AG04449 (cell line): Measurements from ENCODE around the gene MEIOB.

ENCODE experiments used
- CTCF ChIA-PET: fragments of 350-600 bp; formaldehyde crosslinking; extraction: SDS; loops from one replicate; lab custom pipeline; 2021; ENCODE audit warnings: antibody characterized with exemption; lab: Yijun Ruan, JAX
- POLR2A ChIA-PET: fragments of 400-600, 350-600 bp; formaldehyde crosslinking; extraction: SDS; loops from one replicate; lab custom pipeline; 2020; ENCODE audit warnings: antibody characterized with exemption, inconsistent platforms; lab: Yijun Ruan, JAX
- DNase-seq: peaks from one replicate; pipeline ENCODE4 v3.0.0-alpha.2; 2010; ENCODE audit warnings: low read depth, low spot score
- H3K4me3 ChIP-seq: 2 replicates; pipeline ENCODE4 v1.5.1; 2011; ENCODE audit warnings: low read depth, mild to moderate bottlenecking, control low read depth, low read length
- CTCF ChIP-seq: IDR thresholded peaks from one replicate; pipeline ENCODE4 v1.5.1; 2011; ENCODE audit warnings: mild to moderate bottlenecking, moderate library complexity, low read length, control low read depth, inconsistent platforms; ENCODE audit not compliant: insufficient read depth; ENCODE audit errors: missing control alignments

The MEIOB gene

GRCh38 chr16:1908184-1908583 is 36.2 kb upstream of the MEIOB start:
- DNase-seq: no peak
- no peak overlapping the region for H3K4me3 ChIP-seq
- CTCF ChIA-PET: interaction anchor here (2.1 kb wide), 1 partner anchor 21 kb away, joined by 12 read pairs; no protein-coding TSS in a partner anchor
- no peak for TF ChIP-seq CTCF
- POLR2A ChIA-PET: no interaction called here

GRCh38 chr16:1907226-1907860 is 35.4 kb upstream of the MEIOB start:
- ChIA-PET POLR2A (no interaction called here), CTCF (interaction anchor here (1.7 to 2.7 kb wide), 2 partner anchors 22 to 45 kb away, joined by 6 to 9 read pairs; no protein-coding TSS in a partner anchor)
- DNase-seq: no peak
- TF ChIP-seq CTCF: no peak
- no peak overlapping the region for H3K4me3 ChIP-seq

GRCh38 chr16:1906846-1907165 is 34.8 kb upstream of the MEIOB start:
- H3K4me3 ChIP-seq: no peak overlapping the region
- CTCF ChIA-PET: interaction anchor here (1.1 to 2.7 kb wide), 3 partner anchors 22 to 44 kb away, joined by 3 to 9 read pairs (median 6); no protein-coding TSS in a partner anchor
- TF ChIP-seq CTCF: no peak
- POLR2A ChIA-PET: no interaction called here
- no peak for DNase-seq

GRCh38 chr16:1906055-1906845 is 34.3 kb upstream of the MEIOB start:
- DNase-seq: no peak
- TF ChIP-seq CTCF: no peak
- H3K4me3 ChIP-seq: no peak overlapping the region
- ChIA-PET POLR2A (no interaction called here), CTCF (interaction anchor here (1.1 to 2.7 kb wide), 3 partner anchors 23 to 44 kb away, joined by 3 to 9 read pairs (median 6); no protein-coding TSS in a partner anchor)

- no peak for TF ChIP-seq CTCF
- POLR2A ChIA-PET: no interaction called here
- no peak overlapping the region for H3K4me3 ChIP-seq
- CTCF ChIA-PET: interaction anchor here (0.8 kb wide), 1 partner anchor 26 kb away, joined by 4 read pairs; no protein-coding TSS in a partner anchor
- no peak for DNase-seq
These were observed 32.2 kb upstream of the MEIOB start for GRCh38 chr16:1903845-1904840.

GRCh38 chr16:1903220-1903574 is 31.2 kb upstream of the MEIOB start:
- no peak overlapping the region for H3K4me3 ChIP-seq
- ChIA-PET CTCF (interaction anchor here (1.0 kb wide), 2 partner anchors 26 to 39 kb away, joined by 3 to 4 read pairs; no protein-coding TSS in a partner anchor), POLR2A (no interaction called here)
- no peak for TF ChIP-seq CTCF
- no peak for DNase-seq
